DOHH2 (cell line): ENCODE data around the gene MDFI.

Source experiments
- H3F3A ChIP-seq: fragments of 200-600 bp; sonication (generic), shearing (Covaris generic); 2 replicates; pipeline ENCODE4 v1.6.0; 2016; ENCODE audit warnings: antibody characterized with exemption, mild to moderate bottlenecking; ENCODE audit not compliant: control insufficient read depth, insufficient read depth
- H3K27ac ChIP-seq: fragments of 200-600 bp; sonication (generic); 2 replicates; pipeline ENCODE4 v1.5.1; 2014; ENCODE audit warnings: low read depth, mild to moderate bottlenecking, low read length, moderate library complexity
- H3K27me3 ChIP-seq: fragments of 200-600 bp; sonication (generic); 2 replicates; pipeline ENCODE4 v1.6.1; 2014; ENCODE audit warnings: mild to moderate bottlenecking, low read length, mixed read lengths; ENCODE audit not compliant: control insufficient read depth
- H3K36me3 ChIP-seq: fragments of 200-600 bp; sonication (generic); 2 replicates; pipeline ENCODE4 v1.6.1; 2014; ENCODE audit warnings: mild to moderate bottlenecking, low read length, moderate library complexity, mixed read lengths; ENCODE audit not compliant: control insufficient read depth
- H3K4me1 ChIP-seq: fragments of 200-600 bp; sonication (generic); 2 replicates; pipeline ENCODE4 v1.6.1; 2014; ENCODE audit warnings: mild to moderate bottlenecking, low read length, mixed read lengths; ENCODE audit not compliant: control insufficient read depth
- H3K4me2 ChIP-seq: fragments of 200-600 bp; sonication (generic); 2 replicates; pipeline ENCODE4 v1.6.0; 2014; ENCODE audit warnings: mild to moderate bottlenecking, low read length, moderate library complexity
- H3K4me3 ChIP-seq: fragments of 200-600 bp; sonication (generic); 2 replicates; pipeline ENCODE4 v1.5.1; 2014; ENCODE audit warnings: mild to moderate bottlenecking, low read length, mixed read lengths
- H3K79me2 ChIP-seq: fragments of 200-600 bp; sonication (generic); 2 replicates; pipeline ENCODE4 v1.6.1; 2014; ENCODE audit warnings: mild to moderate bottlenecking, low read length, mixed read lengths; ENCODE audit not compliant: control insufficient read depth
- H3K9me2 ChIP-seq: fragments of 200-600 bp; sonication (generic); replicated peaks from 2 replicates; pipeline ENCODE4 v1.6.1; 2014; ENCODE audit warnings: mild to moderate bottlenecking, low read length, mixed read lengths; ENCODE audit not compliant: control insufficient read depth
- H3K9me3 ChIP-seq: fragments of 200-600 bp; sonication (generic); 2 replicates; pipeline ENCODE4 v1.6.1; 2014; ENCODE audit warnings: antibody characterized with exemption, low read length, mixed read lengths; ENCODE audit not compliant: control insufficient read depth, insufficient read depth
- H4K20me1 ChIP-seq: fragments of 200-600 bp; sonication (generic); 2 replicates; pipeline ENCODE4 v1.6.0; 2014; ENCODE audit warnings: low read depth, mild to moderate bottlenecking, antibody characterized with exemption, low read length, moderate library complexity; ENCODE audit not compliant: control insufficient read depth, insufficient read depth
- CTCF ChIP-seq: fragments of 200-600 bp; sonication (generic); IDR thresholded peaks from one replicate; pipeline ENCODE4 v1.5.1; 2014; ENCODE audit warnings: antibody characterized with exemption, mild to moderate bottlenecking, low read depth, low read length; ENCODE audit not compliant: poor library complexity, severe bottlenecking
- EZH2phosphoT487 ChIP-seq: fragments of 200-600 bp; sonication (generic); IDR thresholded peaks from 2 replicates; pipeline ENCODE4 v1.6.1; 2017; ENCODE audit warnings: borderline replicate concordance, mild to moderate bottlenecking, antibody characterized with exemption, low read length, moderate library complexity, mixed read lengths

MDFI gene

GRCh38 chr6:41691426-41692079, 53.3 kb downstream of the MDFI start:
- Histone ChIP-seq H3K27ac (no peak overlapping the region), H3K36me3 (peaks cover 35% of the 10 kb centered on the region), H3F3A (no peaks in the 10 kb centered on the region), H3K4me1 (no peaks in the 10 kb centered on the region), H3K79me2 (peaks cover 14% of the 10 kb centered on the region), H4K20me1 (peaks cover 2% of the 10 kb centered on the region; the same call in 1 of the 2 replicates), H3K4me2 (no peak overlapping the region), H3K9me2 (no peaks in the 10 kb centered on the region), H3K27me3 (no peaks in the 10 kb centered on the region), H3K4me3 (no peak overlapping the region), H3K9me3 (no peaks in the 10 kb centered on the region)
- TF ChIP-seq EZH2phosphoT487 (no peak), CTCF (no peak)

GRCh38 chr6:41692080-41692675, 53.9 kb downstream of the MDFI start:
- Histone ChIP-seq H3K79me2 (peaks cover 18% of the 10 kb centered on the region), H3F3A (no peaks in the 10 kb centered on the region), H4K20me1 (peaks cover 2% of the 10 kb centered on the region; the same call in 1 of the 2 replicates), H3K4me1 (no peaks in the 10 kb centered on the region), H3K4me3 (no peak overlapping the region), H3K9me3 (no peaks in the 10 kb centered on the region), H3K27ac (no peak overlapping the region), H3K4me2 (no peak overlapping the region), H3K36me3 (peaks cover 31% of the 10 kb centered on the region; the same call in 1 of the 2 replicates), H3K27me3 (no peaks in the 10 kb centered on the region), H3K9me2 (no peaks in the 10 kb centered on the region)
- TF ChIP-seq CTCF (no peak), EZH2phosphoT487 (no peak)

- Histone ChIP-seq H3K79me2 (peaks cover 20% of the 10 kb centered on the region), H3K9me3 (no peaks in the 10 kb centered on the region), H3K9me2 (no peaks in the 10 kb centered on the region), H3K36me3 (peaks cover 30% of the 10 kb centered on the region; the same call in 1 of the 2 replicates), H3K27ac (no peak overlapping the region), H3K4me3 (no peak overlapping the region), H4K20me1 (peaks cover 2% of the 10 kb centered on the region; the same call in 1 of the 2 replicates), H3F3A (no peaks in the 10 kb centered on the region), H3K4me1 (no peaks in the 10 kb centered on the region), H3K4me2 (no peak overlapping the region), H3K27me3 (no peaks in the 10 kb centered on the region)
- TF ChIP-seq EZH2phosphoT487 = no peak
- TF ChIP-seq CTCF = no peak
Measured at GRCh38 chr6:41692730-41693129, 54.5 kb downstream of the MDFI start.
